GM19372 (cell line): ENCODE data around the gene SMAD6.

Experiments used
- ATAC-seq: cut with Tn5 transposase; IDR thresholded peaks from one replicate; pipeline ENCODE4 v1.9.1; 2021; ENCODE audit warnings: mild to moderate bottlenecking, low read depth, moderate library complexity; ENCODE audit not compliant: unreplicated experiment

Gene SMAD6

GRCh38 chr15:66831801-66832390 lies 129.9 kb downstream of the SMAD6 start:
- ATAC-seq = no peak
